WERI-Rb-1 (cell line): ENCODE measurements around the gene XPNPEP2.

Experiments used
- DNase-seq: peaks from one replicate; pipeline ENCODE4 v3.0.0-alpha.2; 2020
- H3K27ac ChIP-seq: fragments of 250-450 bp; sonication (Bioruptor Pico); 2 replicates; pipeline ENCODE4 v1.5.1; 2020; ENCODE audit warnings: mild to moderate bottlenecking, moderate library complexity
- H3K27me3 ChIP-seq: fragments of 250-450 bp; sonication (Bioruptor Pico); 2 replicates; pipeline ENCODE4 v1.5.1; 2021; ENCODE audit warnings: mild to moderate bottlenecking, low read depth, moderate library complexity; ENCODE audit not compliant: insufficient read depth, severe bottlenecking
- H3K36me3 ChIP-seq: fragments of 250-450 bp; sonication (Bioruptor Pico); 2 replicates; pipeline ENCODE4 v1.5.1; 2020; ENCODE audit warnings: mild to moderate bottlenecking, moderate library complexity
- H3K4me3 ChIP-seq: 2 replicates; pipeline ENCODE4 v1.5.1; 2011; ENCODE audit warnings: low read depth, mild to moderate bottlenecking, control low read depth, low read length
- H3K9me3 ChIP-seq: fragments of 250-450 bp; sonication (Bioruptor Pico); 2 replicates; pipeline ENCODE4 v1.5.1; 2021; ENCODE audit warnings: mild to moderate bottlenecking, moderate library complexity; ENCODE audit not compliant: severe bottlenecking
- TF ChIP-seq, protein P1 (sequence below): IDR thresholded peaks from 2 replicates; pipeline ENCODE4 v1.5.1; 2011; ENCODE audit warnings: low read depth, mild to moderate bottlenecking, control low read depth, inconsistent platforms, low read length

The XPNPEP2 gene

DNA sequence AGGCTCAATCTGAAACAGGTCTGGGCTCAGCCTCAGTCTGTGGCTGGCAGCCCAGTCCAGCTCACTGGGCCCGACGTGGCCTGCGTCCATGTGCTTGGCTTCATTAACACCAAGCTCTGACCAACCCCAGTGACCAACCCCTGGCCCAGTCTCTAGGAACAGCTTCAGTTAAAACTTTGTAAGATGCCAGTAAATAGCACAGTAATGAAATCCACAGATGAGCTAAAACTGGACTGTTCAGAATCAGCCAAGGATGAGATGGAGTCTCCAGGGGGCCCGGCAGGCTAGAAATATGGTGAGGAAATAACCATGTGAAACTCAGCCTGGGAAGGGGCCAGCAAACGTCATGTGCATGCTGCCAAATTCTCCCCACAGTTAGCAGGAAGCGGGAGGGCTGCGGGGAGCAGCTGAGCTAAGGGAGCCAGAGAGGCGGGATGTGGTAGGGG lies 37.1 kb upstream of the XPNPEP2 start:
- Histone ChIP-seq H3K36me3 (no peaks in the 10 kb centered on the region), H3K27me3 (peaks cover 10% of the 10 kb centered on the region), H3K9me3 (no peaks in the 10 kb centered on the region), H3K27ac (no peak overlapping the region), H3K4me3 (no peak overlapping the region)
- no peak for DNase-seq
- TF ChIP-seq, protein P1, sequence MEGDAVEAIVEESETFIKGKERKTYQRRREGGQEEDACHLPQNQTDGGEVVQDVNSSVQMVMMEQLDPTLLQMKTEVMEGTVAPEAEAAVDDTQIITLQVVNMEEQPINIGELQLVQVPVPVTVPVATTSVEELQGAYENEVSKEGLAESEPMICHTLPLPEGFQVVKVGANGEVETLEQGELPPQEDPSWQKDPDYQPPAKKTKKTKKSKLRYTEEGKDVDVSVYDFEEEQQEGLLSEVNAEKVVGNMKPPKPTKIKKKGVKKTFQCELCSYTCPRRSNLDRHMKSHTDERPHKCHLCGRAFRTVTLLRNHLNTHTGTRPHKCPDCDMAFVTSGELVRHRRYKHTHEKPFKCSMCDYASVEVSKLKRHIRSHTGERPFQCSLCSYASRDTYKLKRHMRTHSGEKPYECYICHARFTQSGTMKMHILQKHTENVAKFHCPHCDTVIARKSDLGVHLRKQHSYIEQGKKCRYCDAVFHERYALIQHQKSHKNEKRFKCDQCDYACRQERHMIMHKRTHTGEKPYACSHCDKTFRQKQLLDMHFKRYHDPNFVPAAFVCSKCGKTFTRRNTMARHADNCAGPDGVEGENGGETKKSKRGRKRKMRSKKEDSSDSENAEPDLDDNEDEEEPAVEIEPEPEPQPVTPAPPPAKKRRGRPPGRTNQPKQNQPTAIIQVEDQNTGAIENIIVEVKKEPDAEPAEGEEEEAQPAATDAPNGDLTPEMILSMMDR, result no peak

DNA sequence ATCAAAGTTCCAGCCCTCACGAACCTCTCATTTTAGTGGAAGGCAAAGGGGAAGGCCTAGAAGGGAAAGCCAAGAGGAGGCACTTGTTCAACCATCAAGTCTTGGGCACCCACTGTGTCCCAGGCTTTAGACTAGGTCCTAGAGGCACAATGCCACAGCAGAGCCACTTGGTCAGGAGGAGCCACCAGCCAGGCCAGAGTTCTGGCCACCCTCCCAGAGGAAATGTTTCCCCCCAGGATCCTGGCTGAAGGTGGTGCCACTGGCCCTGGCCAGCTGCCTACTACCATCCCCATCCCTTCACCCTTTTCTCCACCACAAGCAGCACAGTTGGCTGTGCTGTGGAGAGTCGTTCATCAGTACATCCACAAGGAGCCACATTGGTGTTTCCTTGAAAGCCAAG lies 34.3 kb upstream of the XPNPEP2 start:
- Histone ChIP-seq H3K27me3 (peaks cover 8% of the 10 kb centered on the region), H3K4me3 (no peak overlapping the region), H3K36me3 (no peaks in the 10 kb centered on the region), H3K9me3 (peaks cover 9% of the 10 kb centered on the region), H3K27ac (no peak overlapping the region)
- DNase-seq, result no peak
- TF ChIP-seq, protein P1, result no peak

DNA sequence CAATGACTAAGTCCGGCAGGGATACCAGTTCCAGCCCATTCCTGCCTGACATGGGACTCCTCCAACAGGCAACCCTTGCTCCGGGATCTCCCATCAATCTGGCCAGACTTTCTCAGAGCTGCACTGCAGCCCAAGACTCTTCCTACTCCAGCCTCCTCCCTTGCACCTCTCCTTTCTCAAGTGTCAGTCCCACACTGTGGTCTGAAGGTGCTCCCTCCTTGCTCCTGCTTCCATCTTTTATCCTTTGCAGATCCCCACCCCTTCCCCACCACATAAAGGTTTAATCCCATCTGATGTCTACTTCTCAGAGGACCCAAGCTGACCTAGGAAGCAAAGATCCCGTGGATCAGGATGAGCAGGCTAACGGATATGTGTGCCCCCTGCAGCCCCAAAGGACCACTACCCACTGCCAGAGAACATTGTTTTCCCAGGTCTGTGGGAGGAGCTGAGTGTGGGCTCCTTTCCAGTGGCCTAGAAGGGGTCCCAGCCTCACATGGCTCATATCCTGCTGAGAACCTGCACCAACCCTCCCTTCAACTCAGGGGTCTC lies 33.3 kb upstream of the XPNPEP2 start:
- Histone ChIP-seq H3K36me3 (no peaks in the 10 kb centered on the region), H3K27ac (no peak overlapping the region), H3K9me3 (peaks cover 9% of the 10 kb centered on the region), H3K4me3 (no peak overlapping the region), H3K27me3 (peaks cover 6% of the 10 kb centered on the region)
- DNase-seq, result no peak
- TF ChIP-seq, protein P1, result no peak

DNA sequence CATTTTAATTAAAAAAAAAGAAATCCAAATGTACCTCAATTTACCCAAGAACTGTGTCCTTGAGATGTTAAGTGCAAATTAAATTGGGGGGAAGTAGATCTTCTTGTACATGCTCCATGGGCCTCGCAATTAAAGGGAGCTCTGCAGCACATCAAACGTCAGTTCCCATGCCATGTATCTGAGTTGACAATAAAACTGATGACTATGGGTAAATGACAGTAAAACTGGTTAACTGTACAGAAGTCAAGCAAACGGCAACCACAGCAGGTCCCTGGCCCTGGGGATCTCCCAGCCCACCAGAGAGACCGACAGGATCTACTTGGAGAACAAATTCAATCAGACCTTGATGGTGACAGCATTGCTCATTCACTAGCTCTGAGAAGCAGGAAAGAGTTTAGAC lies 32.8 kb upstream of the XPNPEP2 start:
- H3K4me3 ChIP-seq, result no peak overlapping the region
- peaks cover 5% of the 10 kb centered on the region for H3K27me3 ChIP-seq
- H3K9me3 ChIP-seq, result peaks cover 9% of the 10 kb centered on the region
- DNase-seq, result no peak
- no peaks in the 10 kb centered on the region for H3K36me3 ChIP-seq
- H3K27ac ChIP-seq, result no peak overlapping the region
- TF ChIP-seq, protein P1, result no peak

DNA sequence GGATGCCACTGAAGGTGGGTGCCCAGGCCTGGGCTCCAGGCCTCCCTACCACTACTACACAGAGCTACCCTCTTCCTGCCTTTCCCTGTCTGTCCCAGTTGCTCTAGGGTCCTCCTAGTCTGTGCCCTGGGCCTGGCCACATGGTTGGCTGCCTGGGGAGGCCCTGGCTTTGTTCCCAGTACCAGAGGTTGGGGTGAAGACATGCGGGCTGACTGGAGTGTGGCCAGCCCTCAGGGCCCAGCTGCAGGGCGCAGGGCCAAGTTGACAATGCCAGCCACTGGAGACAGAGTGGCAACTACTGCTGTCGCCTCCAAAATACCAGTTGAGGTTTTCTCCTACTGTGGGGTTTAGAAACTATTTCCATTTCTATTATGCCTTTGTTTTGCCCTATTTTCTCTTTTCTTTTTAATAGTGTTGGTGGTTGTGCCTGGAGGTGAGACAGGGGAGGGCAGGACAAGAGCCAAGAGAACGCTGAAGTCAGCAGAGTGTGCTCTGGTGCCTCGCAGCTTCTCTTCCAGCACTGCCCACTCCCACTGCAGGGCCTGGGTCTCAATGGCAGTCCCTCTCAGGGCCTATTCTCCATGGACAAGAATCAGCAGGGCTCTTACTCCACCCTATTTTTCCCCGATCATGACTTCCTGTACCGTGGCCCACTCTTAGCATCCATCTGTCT lies 32.2 kb upstream of the XPNPEP2 start:
- no peak overlapping the region for H3K4me3 ChIP-seq
- DNase-seq, result no peak
- H3K27ac ChIP-seq, result no peak overlapping the region
- H3K36me3 ChIP-seq, result no peaks in the 10 kb centered on the region
- peaks cover 9% of the 10 kb centered on the region for H3K9me3 ChIP-seq
- peaks cover 2% of the 10 kb centered on the region for H3K27me3 ChIP-seq
- TF ChIP-seq, protein P1, result no peak

DNA sequence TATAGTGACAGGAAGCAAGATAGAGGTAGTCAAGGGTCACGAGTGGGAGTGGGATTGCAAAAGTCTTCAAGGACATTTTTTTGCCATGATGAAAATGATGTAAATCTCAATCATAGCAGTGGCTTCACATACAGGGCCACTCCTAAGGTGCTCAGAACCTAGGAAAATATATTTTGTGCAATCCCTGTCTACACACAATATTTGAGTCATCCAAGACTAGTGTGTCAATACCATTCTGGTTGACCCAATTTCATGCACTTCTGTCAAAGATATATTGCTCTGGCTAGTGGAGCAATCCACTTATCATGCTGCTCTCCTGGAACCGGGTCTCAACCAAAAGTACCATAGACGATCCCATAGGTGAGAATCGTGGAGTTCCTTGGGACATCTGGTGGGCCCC lies 24.2 kb upstream of the XPNPEP2 start:
- no peaks in the 10 kb centered on the region for H3K36me3 ChIP-seq
- H3K27me3 ChIP-seq, result no peaks in the 10 kb centered on the region
- H3K9me3 ChIP-seq, result no peaks in the 10 kb centered on the region
- TF ChIP-seq, protein P1, result no peak
- no peak overlapping the region for H3K4me3 ChIP-seq
- H3K27ac ChIP-seq, result no peak overlapping the region
- DNase-seq, result no peak
